Right ventricle myocardium inferior (tissue), 1 donor: ENCODE measurements around the gene STEAP4. TPM values are rescaled to one million over a fixed set of nuclear protein-coding genes. Genes with fewer than 3 reads are reported as not detected.

Source experiments
- ATAC-seq: fragments of 200-7000 bp; cut with Tn5 transposase; one replicate; pipeline ENCODE4 v1.9.1; 2020; ENCODE audit warnings: mild to moderate bottlenecking, moderate library complexity
- DNase-seq: peaks from one replicate; pipeline ENCODE4 v3.0.0; 2021; ENCODE audit errors: missing footprints
- intact Hi-C: fragments of 100-400 bp; cut with DNase I; formaldehyde crosslinking; loops from one replicate; pipeline ENCODE4 v1.11.0; 2022
- total RNA-seq: library from RNA; stranded (reverse); fragmentation: NEBNext Ultra II Directional; extraction: Animal tissue kit (Norgen Biotek cat#: 25700); gene quantifications from one replicate; pipeline ENCODE4 v1.2.1, GENCODE V29; 2021
- donor health status: DM: no; HTN: yes; CAD: no; lungs with severe emphysema.

The STEAP4 gene
- total RNA-seq, 1 donor from 2014 or later = 25.2 TPM

DNA sequence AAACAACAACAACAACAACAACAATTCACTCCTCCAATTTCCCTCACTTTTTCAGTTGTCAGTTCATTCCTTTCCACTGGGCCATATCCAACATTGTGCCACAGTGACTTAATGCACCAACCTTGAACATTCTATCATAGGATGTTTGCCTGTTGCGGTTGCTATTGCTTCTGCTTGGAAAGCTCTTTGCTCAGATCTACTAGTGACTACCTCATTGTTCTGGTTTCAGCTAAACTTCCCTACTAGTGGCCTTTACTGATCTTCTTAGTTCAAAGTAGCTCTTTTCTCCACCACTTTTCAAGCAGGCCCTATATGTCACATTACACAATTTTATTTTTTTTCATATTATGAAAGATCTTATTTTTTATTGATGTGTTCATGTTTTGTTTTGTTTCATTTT lies 9.8 kb upstream of the STEAP4 start:
- DNase-seq (no peak), ATAC-seq (no peak)
- intact Hi-C loops = no loop called here

DNA sequence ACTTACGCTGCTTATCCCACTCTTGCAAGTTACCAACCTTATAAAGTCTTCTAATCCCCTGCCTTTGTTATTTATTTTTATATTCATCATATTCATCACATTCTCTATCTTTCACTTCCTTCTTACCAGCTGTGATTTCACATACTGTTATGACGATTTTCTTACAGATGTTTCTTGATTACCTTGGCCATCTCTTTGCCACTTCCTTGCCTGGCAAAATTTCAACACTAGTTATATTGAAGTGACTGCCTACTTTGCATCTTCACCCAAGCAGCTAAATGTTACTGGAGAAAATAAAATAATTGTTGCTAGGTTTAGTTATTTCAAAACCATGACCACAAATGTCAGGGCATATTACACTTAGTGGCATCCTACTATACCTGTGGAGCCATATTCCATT lies 8.8 kb upstream of the STEAP4 start:
- intact Hi-C loops = no loop called here
- DNase-seq (no peak), ATAC-seq (no peak)

DNA sequence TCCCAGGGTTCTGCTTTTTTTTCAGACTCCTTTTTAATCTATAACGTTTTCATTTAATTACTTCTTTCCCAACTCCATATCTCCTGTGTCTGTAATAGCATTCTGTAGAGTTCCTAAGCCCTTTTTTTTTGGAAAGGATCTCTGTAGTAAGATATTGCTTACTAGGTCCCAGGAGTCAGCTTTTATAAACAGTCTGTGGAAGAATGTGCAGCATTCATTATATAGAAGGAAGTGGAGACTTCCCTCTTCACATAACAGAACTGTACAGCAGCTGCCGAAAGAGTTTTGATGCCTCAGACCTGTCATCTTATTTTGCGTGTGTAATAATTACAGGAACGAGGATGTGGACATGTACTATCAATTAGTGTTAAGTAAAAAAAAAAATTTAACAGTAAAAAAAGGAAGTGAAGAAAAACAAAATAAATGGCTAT lies 7.4 kb upstream of the STEAP4 start:
- DNase-seq (no peak), ATAC-seq (peak; percentile 18)
- intact Hi-C loops = loop anchor here (5.0 kb wide), 1 partner anchor 43 kb away; no protein-coding TSS in a partner anchor

DNA sequence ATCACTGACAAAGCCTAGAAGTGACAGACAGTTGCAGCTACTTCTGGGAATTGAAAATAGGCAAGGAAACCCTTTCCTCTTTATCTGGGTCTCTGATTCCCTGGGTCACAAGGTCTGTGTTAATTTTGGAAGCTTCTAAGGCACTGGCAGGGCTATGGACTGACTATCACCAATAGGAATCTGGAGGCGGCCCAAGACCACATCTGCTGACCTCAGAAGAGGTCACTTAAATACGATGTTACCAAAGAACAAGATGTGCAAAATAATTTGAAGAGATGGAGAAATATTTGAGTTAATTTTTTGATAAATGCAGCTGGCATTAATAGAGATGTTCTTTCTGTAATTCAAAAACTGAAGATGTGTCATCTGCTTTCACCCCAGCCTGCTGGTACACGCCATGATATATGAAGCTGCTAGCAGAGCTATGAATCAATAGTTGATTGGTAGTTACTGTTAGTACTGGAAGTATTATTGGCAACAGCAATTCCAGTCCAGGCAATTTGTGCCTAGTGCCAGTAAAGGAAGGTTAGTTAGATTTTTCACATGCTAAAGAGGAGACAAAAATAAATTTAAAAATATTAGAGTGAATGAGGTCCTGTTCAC lies 5.5 kb upstream of the STEAP4 start:
- ATAC-seq (peak; percentile 93), DNase-seq (peak; percentile 77)
- intact Hi-C loops = loop anchor here (5.0 kb wide), 1 partner anchor 45 kb away; no protein-coding TSS in a partner anchor

DNA sequence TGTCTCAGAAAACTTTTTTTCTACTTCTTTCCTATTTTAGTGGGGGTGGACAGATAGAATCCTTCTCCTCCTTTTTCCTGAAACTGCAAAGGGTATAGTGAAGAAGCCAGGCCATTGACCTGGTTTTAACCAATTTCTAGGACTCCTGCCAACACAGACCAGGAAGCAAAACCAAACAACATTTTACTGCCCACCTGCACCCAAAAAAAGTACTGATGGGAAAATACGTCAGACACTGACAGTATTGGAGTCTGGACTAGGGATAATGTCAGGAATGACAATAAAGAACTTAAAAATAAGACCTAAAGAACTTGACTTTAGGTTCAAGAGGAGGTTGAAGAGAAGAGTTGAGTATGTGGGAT lies 5.0 kb upstream of the STEAP4 start:
- intact Hi-C loops = loop anchor here (5.0 kb wide), 1 partner anchor 46 kb away; no protein-coding TSS in a partner anchor
- ATAC-seq (no peak), DNase-seq (no peak)

DNA sequence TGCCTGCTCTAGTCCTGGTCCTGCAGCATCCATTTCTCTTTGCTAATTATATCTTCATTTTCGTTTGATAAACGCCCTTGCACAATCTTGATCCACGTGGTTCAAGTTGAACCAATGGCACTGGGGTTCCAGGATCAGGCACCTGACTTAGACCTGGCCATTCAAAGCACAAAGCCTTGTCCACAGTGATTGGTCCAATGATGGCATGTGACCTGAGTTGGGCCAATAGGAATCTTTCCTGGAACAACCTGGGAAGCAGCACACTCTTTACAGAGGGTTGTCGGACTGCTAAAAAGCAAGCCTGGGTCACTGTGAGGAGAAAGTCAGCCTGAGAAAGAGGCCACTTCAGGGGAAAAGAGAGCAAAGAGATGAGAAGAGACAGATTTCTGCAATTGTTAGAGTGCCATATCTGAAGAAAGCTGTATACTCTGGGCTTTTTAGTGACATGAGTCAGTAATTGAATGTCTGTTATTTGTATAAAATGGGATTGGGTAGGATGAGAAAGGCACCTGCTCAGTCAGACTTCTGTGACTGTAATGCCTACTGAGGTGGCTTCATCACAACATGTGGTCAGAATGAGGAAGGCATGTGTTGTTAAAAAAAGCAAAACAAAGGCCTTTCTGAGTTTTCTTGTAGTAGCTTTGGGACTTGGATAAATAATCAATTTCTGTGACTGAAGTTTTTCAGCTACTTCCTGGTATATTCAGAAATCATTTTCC lies 4.4 kb upstream of the STEAP4 start:
- intact Hi-C loops = loop anchor here (5.0 kb wide), 1 partner anchor 46 kb away; no protein-coding TSS in a partner anchor
- ATAC-seq (no peak), DNase-seq (no peak)

DNA sequence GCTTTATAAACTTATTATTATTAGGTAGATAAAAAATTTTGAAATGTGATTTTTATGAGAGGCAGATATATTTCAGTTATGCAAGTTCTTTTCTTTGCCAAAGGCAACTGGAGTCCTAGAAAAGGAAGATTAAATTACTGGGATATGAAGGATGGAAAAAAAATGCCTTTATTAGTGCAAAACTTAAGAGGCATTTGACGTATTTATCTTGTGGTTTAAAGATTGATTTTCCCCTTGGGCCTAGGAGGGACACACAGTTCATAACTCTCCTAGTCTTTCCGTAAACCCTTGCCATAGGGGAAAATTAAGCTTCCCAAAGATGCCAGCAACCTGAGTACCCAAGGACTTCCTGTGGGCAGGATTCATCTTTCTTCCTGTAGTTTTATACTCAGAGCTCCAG lies 3.1 kb upstream of the STEAP4 start:
- ATAC-seq (peak; percentile 21), DNase-seq (no peak)
- intact Hi-C loops = loop anchor here (5.0 kb wide), 1 partner anchor 47 kb away; no protein-coding TSS in a partner anchor

DNA sequence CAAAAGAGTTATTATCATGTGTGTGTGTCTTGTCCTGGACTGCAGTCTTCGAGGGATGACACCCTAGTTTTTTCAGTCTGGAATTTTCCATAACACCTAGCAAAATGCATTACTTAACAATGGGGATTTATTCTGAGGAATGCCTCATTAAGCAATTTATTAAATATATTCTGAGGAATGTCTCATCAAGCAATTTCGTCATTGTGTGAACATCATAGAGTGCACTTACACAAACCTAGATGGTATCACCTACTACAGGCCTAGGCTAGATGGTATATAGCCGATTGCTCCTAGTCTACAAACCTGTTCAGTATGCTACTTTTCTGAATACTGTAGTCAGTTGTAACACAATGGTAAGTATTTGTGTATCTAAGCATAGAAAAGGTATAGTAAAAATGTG lies 1.1 kb upstream of the STEAP4 start:
- ATAC-seq (no peak), DNase-seq (no peak)
- intact Hi-C loops = no loop called here

DNA sequence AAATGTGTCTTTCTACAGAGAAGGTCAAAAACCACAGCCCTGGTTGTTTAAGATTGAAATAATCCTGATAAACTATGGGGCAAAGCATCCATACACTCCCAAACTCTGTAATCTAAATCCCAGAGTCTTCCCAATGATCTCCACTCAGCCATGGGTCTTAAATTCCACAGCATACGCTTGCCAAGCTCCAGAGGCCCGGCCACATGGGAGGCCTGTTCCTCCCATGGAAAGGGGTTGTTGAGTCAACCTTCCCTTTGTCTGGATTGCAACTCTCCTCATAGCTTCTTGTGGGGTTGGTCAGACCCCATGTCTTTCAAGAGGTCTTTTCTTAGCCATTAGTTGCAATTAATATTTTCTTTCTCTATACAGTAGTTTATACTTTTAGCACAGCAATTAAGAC lies 718 bp upstream of the STEAP4 start:
- DNase-seq = no peak
- intact Hi-C loops = no loop called here
- ATAC-seq = no peak

DNA sequence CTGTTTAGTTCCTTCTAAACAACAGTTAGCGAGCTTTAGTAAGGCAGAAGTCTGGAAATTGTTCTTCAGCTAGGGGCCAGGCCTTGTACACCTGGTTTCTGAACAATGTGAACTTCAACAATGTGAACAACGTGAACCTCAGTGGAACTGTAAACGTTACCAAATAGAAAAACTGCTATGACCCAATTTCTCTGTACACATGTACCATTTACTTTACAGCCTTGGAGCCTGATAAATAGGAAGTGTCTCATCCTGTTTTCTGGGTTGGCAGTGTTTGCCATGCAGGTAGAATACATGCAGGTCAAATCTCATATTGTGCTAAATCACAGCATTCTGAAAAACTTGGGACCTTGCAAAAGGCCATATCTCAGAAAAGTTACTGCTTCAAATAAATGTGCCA lies 1.6 kb downstream of the STEAP4 start:
- no peak for ATAC-seq
- intact Hi-C loops = no loop called here
- no peak for DNase-seq

DNA sequence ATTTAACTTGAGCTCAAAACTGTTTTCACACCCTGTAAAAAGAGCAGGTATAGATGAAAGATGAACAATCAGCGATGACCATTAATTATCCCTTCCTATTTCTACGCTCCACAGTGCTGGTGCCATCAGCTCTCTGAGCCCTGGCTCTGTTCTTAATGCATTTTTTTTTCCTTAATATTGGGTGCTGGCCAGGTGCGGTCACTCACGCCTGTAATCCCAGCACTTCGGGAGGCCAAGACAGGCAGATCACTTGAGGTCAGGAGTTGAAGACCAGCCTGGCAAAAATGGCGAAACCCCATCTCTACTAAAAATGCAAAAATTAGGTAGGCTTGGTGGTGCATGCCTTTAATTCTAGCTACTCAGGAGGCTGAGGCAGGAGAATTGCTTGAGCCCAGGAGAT lies 4.2 kb downstream of the STEAP4 start:
- intact Hi-C loops = no loop called here
- DNase-seq = no peak
- ATAC-seq = no peak

DNA sequence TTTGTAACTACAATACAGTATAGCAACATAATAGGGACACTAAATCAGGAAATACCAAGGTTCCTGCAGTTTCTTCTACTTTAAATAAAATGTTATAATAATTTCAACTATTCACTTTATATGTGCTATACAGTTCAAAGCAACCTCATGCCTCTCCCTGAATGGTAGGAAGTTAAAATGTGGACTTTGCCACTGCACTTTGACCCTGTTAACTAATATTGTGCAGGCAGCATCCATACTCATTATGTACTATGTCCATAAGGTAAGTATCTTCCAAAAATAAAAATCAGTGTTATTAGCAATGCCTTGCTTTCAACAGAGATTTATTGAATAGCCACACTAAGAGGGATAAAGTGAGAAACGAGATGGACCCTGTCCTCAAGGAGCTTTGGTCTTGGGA lies 4.8 kb downstream of the STEAP4 start:
- ATAC-seq (no peak), DNase-seq (no peak)
- intact Hi-C loops = no loop called here

DNA sequence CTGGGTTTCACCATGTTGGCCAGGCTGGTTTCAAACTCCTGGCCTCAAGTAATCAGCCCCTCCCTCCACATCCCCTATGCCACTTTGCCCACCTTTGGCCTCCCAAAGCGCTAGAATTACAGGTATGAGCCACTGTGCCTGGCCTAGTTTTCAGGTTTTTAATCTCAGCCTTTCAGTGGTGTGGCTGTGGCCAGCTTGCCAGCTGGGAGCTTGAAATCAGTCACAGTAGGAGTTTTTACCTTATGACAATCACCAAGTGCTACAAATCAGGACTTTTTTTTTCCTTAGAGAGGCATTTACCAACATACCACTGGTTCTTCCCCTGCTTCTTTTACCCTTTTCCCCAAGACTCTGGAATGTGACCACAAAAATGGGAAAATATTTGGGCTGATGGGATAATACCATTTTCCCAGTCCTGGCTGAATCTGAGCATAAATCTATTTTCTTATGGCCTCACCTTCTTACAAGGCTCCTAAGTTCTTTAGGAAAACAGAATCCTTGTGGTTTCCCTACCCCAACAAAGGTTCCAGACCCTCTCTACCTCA lies 6.2 kb downstream of the STEAP4 start:
- DNase-seq (no peak), ATAC-seq (no peak)
- intact Hi-C loops = no loop called here

DNA sequence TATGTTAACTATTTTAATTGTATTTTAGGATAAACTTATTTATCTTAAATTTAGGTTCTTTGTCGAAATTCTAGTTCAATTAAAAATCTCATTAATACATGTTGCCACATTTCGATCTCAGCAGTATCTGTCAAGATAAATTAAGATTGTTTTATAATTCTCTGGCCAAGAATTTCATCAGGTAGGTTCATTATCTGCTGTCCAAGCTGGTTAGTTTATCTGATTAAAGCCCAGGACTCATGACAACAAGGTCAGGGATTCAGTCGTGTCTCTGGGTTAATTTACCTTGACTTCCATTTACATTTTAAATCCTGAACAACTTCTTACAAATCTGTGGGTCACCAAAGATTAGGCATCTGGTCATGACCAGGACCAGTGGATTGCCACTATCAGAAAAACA lies 7.6 kb downstream of the STEAP4 start:
- no peak for ATAC-seq
- DNase-seq = no peak
- intact Hi-C loops = no loop called here

DNA sequence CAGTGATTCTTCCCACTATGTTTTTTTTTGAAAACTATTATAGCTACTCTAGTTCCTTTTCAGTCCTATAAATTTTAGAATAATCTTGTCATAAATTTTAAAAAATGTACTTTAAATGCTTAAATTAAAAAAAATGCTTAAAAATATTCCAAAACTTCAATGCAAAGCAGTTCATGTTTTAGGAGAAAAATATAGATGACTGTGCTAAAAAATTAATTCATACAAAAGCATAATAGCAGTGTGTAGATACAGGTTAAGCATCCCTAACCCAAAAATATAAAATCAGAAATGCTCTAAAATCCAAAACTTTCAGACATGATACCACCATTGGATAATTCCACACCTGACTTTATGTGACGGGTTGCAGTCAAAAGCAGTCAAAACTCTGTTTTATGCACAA lies 12.8 kb downstream of the STEAP4 start:
- intact Hi-C loops = no loop called here
- no peak for ATAC-seq

DNA sequence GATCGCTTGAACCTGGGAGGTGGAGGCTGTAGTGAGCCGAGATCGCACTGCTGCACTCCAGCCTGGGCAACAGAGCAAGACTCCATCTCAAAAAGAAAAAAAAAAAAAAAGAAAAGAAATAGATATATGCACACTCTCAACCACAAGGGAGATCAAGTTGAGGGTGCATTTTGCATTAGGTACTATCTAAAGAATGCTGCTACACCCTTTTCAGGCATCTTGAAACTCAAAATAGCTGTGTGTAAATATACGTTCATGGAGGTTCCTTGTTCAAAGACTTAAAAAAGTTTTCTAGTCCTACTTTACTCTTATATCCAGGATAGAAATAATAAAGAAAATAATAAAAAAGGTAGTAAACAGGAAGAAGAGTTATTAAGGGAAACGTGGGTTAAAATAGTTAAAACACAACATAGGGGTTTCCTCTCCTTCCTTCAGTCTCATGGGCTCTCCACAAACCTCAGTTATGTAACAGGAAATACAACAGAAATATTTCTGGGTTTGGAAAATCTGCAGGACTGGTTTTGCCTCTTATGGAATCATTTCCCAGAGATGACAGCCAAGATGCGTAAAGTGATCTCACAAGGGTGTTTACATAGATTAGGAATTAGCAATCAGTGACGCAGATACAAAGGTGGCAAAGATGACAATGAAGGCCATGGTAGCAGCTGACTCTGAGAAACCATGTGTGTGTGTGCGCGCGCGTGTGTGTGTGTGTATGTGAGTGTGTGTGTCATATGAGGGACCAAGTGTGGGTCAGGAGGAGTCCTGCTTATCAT lies 15.1 kb downstream of the STEAP4 start:
- ATAC-seq = no peak
- DNase-seq = no peak
- intact Hi-C loops = no loop called here

More for the DNA sequence above, 12.8 kb downstream of the STEAP4 start:
- DNase-seq = no peak

DNA sequence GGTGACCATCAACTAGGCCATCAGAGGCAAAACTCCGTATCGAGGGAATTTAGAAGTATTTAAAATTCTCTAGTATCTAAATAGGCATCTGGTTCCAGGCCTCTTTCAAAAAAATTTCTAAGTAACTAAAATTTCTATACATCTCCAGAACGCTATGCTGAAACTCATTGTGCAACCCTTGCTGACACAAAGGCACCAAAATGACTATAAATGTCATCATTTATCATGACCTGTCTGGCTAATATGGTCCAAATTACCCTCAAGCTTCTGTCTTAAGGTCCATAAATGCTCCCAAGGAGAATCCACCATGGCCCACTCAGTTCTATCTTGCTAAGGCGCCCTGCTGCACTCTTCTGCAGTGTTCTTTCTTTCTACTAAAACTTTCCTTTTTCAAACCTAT lies 16.2 kb downstream of the STEAP4 start:
- ATAC-seq (no peak), DNase-seq (no peak)
- intact Hi-C loops = no loop called here

DNA sequence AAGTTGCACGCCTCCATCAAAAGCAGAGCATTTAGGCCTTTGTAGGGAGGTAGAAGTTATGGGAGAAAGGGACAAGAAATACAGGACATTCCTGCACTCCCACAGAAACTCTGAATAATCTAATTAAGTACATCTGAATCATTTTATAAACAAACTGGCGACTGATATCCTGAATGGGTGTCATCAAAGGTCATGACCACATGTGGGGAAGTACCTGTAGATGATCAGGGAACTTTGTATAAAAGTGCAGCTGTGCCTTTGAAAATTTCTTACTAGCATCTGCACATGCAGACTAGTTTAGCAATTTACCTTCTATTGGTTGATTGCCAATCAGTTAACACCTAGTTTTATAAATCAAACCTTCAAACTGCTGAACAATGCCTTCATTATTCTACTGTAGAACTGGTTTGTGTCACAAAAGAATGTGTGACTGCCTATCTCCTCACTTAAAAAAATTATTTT lies 17.1 kb downstream of the STEAP4 start:
- ATAC-seq (no peak), DNase-seq (no peak)
- intact Hi-C loops = no loop called here

DNA sequence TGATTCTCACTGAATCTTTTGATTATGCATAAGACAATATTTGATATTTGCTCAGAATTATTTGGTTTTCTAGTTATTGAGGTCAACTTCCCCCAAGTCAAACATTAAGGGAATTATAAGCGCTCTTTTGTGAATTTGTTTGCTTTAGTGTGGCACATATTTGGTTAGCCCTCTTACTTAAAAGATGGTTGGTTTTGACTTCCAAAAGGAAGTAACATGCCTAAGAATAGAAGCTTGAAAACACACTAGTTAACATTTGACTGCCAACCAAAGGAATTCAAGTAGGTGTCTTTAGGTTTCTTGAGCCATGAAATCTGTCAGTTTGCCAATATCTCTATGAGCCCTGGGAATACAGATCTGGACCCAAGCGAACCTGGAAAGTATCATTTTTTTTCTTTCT lies 24.9 kb downstream of the STEAP4 start:
- intact Hi-C loops = no loop called here
- ATAC-seq (no peak), DNase-seq (no peak)
